SK-N-SH (cell line): ENCODE results near the gene ZNF174.

Source experiments
- CTCF ChIP-seq: fragments of 200-600 bp; sonication (generic); IDR thresholded peaks from 2 replicates; pipeline ENCODE4 v1.6.1; 2017; ENCODE audit warnings: antibody characterized with exemption, mild to moderate bottlenecking, moderate library complexity
- EP300 ChIP-seq, 2 experiments: IDR thresholded peaks; 2 replicates each; pipeline versions ENCODE4 v1.4.0 to v1.6.1; 2012; ENCODE audit warnings: borderline replicate concordance in 1 of 2, low read depth in 1 of 2, low read length in 1 of 2
- NRF1 ChIP-seq: IDR thresholded peaks from 2 replicates; pipeline ENCODE4 v1.6.1; 2012; ENCODE audit warnings: low read depth, mild to moderate bottlenecking, low read length
- SMC3 ChIP-seq: IDR thresholded peaks from 2 replicates; pipeline ENCODE4 v1.6.1; 2012; ENCODE audit warnings: low read depth, low read length, improper control_type of control experiment
- TF ChIP-seq, protein P1 (sequence below): fragments of 150-350 bp; IDR thresholded peaks from 2 replicates; pipeline ENCODE4 v1.6.1; 2016; ENCODE audit warnings: mild to moderate bottlenecking, low read depth, low read length

DNA sequence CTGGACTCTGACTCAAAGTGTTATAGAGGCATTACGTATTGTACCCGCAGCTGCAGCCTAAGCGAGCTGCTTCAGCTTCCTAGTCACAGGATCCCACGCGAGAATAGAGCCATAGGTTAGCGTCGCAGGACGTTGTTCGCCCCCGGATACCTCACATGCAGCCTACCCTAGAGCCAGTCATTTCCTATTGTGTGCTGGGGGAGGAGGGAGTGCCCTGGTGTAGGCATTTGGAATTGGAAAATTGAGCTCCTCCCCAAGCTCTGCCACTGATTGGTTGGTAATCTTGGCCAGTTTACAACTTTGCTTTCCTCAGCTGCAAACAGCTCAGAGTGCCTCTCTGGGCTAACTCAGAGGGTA, 43.0 kb downstream of the ZNF174 start:
- no peak for TF ChIP-seq CTCF
- TF ChIP-seq SMC3, result no peak
- no peak for TF ChIP-seq EP300 (IDR thresholded peaks at IDR 0.05; ENCODE audit: borderline replicate concordance in 1 of 2, low read depth in 1 of 2, low read length in 1 of 2)
- TF ChIP-seq, protein P1, sequence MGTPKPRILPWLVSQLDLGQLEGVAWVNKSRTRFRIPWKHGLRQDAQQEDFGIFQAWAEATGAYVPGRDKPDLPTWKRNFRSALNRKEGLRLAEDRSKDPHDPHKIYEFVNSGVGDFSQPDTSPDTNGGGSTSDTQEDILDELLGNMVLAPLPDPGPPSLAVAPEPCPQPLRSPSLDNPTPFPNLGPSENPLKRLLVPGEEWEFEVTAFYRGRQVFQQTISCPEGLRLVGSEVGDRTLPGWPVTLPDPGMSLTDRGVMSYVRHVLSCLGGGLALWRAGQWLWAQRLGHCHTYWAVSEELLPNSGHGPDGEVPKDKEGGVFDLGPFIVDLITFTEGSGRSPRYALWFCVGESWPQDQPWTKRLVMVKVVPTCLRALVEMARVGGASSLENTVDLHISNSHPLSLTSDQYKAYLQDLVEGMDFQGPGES, result no peak
- TF ChIP-seq NRF1, result no peak
